K562 (cell line): ENCODE results near the gene FAM20C. TPM values are rescaled to one million over a fixed set of nuclear protein-coding genes. Genes with fewer than 3 reads are reported as not detected.

Source experiments
- ATAC-seq: fragments of 200-7000 bp; cut with Tn5 transposase; 3 replicates; pipeline ENCODE4 v1.9.1; 2020; ENCODE audit warnings: moderate library complexity
- BruUV-seq: library from RNA; stranded (reverse); fragments of 400-500 nt; replicated peaks from 2 replicates; lab custom pipeline; 2021; lab: Mats Ljungman, UMichigan
- CTCF ChIA-PET: fragments of 300-600 bp; formaldehyde crosslinking; extraction: SDS; loops from one replicate; lab custom pipeline; 2021; ENCODE audit warnings: low intra/inter-chr PET ratio; lab: Yijun Ruan, JAX
- POLR2A ChIA-PET: fragments of 300-600, 350-650 bp; sonication (Branson Sonifier 250); formaldehyde crosslinking; extraction: SDS; loops from one replicate; lab custom pipeline; 2021; ENCODE audit warnings: antibody characterized with exemption, inconsistent platforms; lab: Yijun Ruan, JAX
- DNase-seq, 4 experiments: peaks; one replicate each; pipeline versions ENCODE4 v3.0.0 to v3.0.0-alpha.2; 2011 to 2018; ENCODE audit warnings: low spot score in 3 of 4, mixed read lengths in 3 of 4; ENCODE audit errors: extremely low read depth in 1 of 4
- FAIRE-seq: peaks from 2 replicates; lab custom pipeline; 2011; peaks lifted over from hg19 to GRCh38; lab: Jason Lieb, UNC
- H2AFZ ChIP-seq: 2 replicates; pipeline ENCODE4 v1.6.0; 2011; ENCODE audit warnings: low read depth, low read length, control low read depth, inconsistent platforms
- H3K27ac ChIP-seq: fragments of 200-600 bp; 3 replicates; pipeline ENCODE4 v1.8.0; 2011; ENCODE audit warnings: low read depth, mild to moderate bottlenecking, control low read depth, inconsistent platforms, low read length, moderate library complexity, mixed read lengths; ENCODE audit errors: extremely low read depth
- H3K27me3 ChIP-seq, 2 experiments: fragments of 300-600 bp in 1 of 2; 2 replicates in 1 of 2; 3 replicates in 1 of 2; pipeline versions ENCODE4 v1.6.0 to v1.8.0; 2011; ENCODE audit warnings: inconsistent platforms in 2 of 2, low read length in 2 of 2, mild to moderate bottlenecking in 1 of 2, mixed read lengths in 1 of 2, moderate library complexity in 1 of 2; ENCODE audit not compliant: control insufficient read depth in 2 of 2, insufficient read depth in 2 of 2
- H3K36me3 ChIP-seq: fragments of 300-600 bp; 3 replicates; pipeline ENCODE4 v1.8.0; 2011; ENCODE audit warnings: mild to moderate bottlenecking, low read length, inconsistent platforms; ENCODE audit not compliant: control insufficient read depth, insufficient read depth
- H3K4me1 ChIP-seq, 2 experiments: fragments of 200-600 bp in 1 of 2; replicated peaks in 1 of 2; 2 replicates in 1 of 2; 3 replicates in 1 of 2; pipeline versions ENCODE4 v1.5.1 to v1.8.0; 2011; ENCODE audit warnings: inconsistent platforms in 2 of 2, low read length in 2 of 2, mild to moderate bottlenecking in 1 of 2, mixed read lengths in 1 of 2, moderate library complexity in 1 of 2; ENCODE audit not compliant: control insufficient read depth in 2 of 2, insufficient read depth in 2 of 2
- H3K4me2 ChIP-seq: 2 replicates; pipeline ENCODE4 v1.6.1; 2011; ENCODE audit warnings: low read length, control low read depth, inconsistent platforms, mixed read lengths; ENCODE audit not compliant: insufficient read depth
- H3K4me3 ChIP-seq: fragments of 200-600 bp; sonication (generic), shearing (Covaris generic); 2 replicates; pipeline ENCODE4 v1.5.1; 2016; ENCODE audit warnings: control low read depth, inconsistent platforms
- H3K79me2 ChIP-seq: fragments of 200-600 bp; 3 replicates; pipeline ENCODE4 v1.8.0; 2011; ENCODE audit warnings: low read length, inconsistent platforms; ENCODE audit not compliant: control insufficient read depth, insufficient read depth
- H3K9ac ChIP-seq, 2 experiments: 2 replicates each; pipeline versions ENCODE4 v1.6.0 to v1.6.1; 2011; ENCODE audit warnings: low read depth in 2 of 2, low read length in 2 of 2, control low read depth in 1 of 2, inconsistent platforms in 1 of 2, mild to moderate bottlenecking in 1 of 2, mixed read lengths in 1 of 2; ENCODE audit not compliant: insufficient read depth in 1 of 2
- H3K9me1 ChIP-seq: one replicate; pipeline ENCODE4 v1.6.0; 2011; ENCODE audit warnings: inconsistent platforms, mild to moderate bottlenecking, low read length, moderate library complexity; ENCODE audit not compliant: control insufficient read depth, insufficient read depth
- H3K9me3 ChIP-seq: replicated peaks from 2 replicates; pipeline ENCODE4 v1.5.1; 2011; ENCODE audit warnings: low read depth, low read length, inconsistent platforms; ENCODE audit not compliant: control insufficient read depth, insufficient read depth
- H4K20me1 ChIP-seq: replicated peaks from 2 replicates; pipeline ENCODE4 v1.6.1; 2011; ENCODE audit warnings: low read length, inconsistent platforms, mixed read lengths; ENCODE audit not compliant: control insufficient read depth, insufficient read depth
- FOXJ2 ChIP-seq: fragments of 200-800 bp; sonication (Bioruptor generic); IDR thresholded peaks from 2 replicates; pipeline ENCODE4 v1.6.1; 2016; ENCODE audit warnings: missing genetic modification characterization, missing compliant biosample characterization
- TCFL5 ChIP-seq: fragments of 250-450 bp; sonication (Bioruptor Pico); conservative IDR thresholded peaks from 2 replicates; pipeline ENCODE4 v1.6.1; 2021; ENCODE audit warnings: mild to moderate bottlenecking, moderate library complexity, matching md5 sums
- ZC3H8 ChIP-seq: fragments of 450-650 bp; IDR thresholded peaks from 2 replicates; pipeline ENCODE4 v1.6.1; 2017
- ZNF197 ChIP-seq: fragments of 200-800 bp; sonication (Bioruptor generic); IDR thresholded peaks from 2 replicates; pipeline ENCODE4 v1.6.1; 2016; ENCODE audit warnings: low read depth, missing genetic modification characterization, missing compliant biosample characterization
- WGBS: fragments of 100-300 bp; shearing (Covaris generic); methylation state at CpG from one replicate; pipeline ENCODE4 v1.1.6; 2016; ENCODE audit warnings: low coverage, mixed read lengths; ENCODE audit not compliant: insufficient coverage; ENCODE audit errors: missing lambda C conversion rate; 5-methylcytosine and 5-hydroxymethylcytosine counted together
- in situ Hi-C: fragments of 300-500 bp; cut with MboI; formaldehyde crosslinking; loops from 4 replicates; pipeline ENCODE4 v1.15.0; 2018; ENCODE audit warnings: inconsistent platforms, mixed read lengths
- intact Hi-C: fragments of 100-400 bp; cut with micrococcal nuclease; formaldehyde crosslinking; loops from 2 replicates; pipeline ENCODE4 v1.14.2; 2022
- polyA plus RNA-seq, 8 experiments: library from polyadenylated mRNA; depleted of rRNA in 4 of 8; stranded (reverse) in 5 of 8; unstranded in 3 of 8; fragments of >200 nt; fragmentation: Nextera tagmentation in 2 of 8; fragmentation: Illumina TruSeq in 1 of 8; extraction: Ambion mirVana in 2 of 8; extraction: Trizol in 1 of 8; gene quantifications; 2 replicates each; pipeline versions ENCODE4 v1.2.1 to v1.2.3, GENCODE V29; 2011 to 2014; ENCODE audit warnings: inconsistent platforms in 1 of 8, missing spikeins in 1 of 8
- total RNA-seq, 7 experiments: library from RNA; depleted of rRNA in 6 of 7; stranded (reverse); fragments of >200 nt in 6 of 7; fragmentation: Illumina TruSeq in 2 of 7; extraction: Trizol in 2 of 7; gene quantifications; 2 replicates each; pipeline versions ENCODE4 v1.2.1 to v1.2.3, GENCODE V29; 2011 to 2021; ENCODE audit warnings: low replicate concordance in 1 of 7
- TF ChIP-seq, protein P1 (sequence below): sonication (generic); formaldehyde crosslinking; IDR thresholded peaks from 2 replicates; pipeline ENCODE4 v1.9.0; 2022; ENCODE audit warnings: mild to moderate bottlenecking, missing genetic modification reagents

FAM20C gene
- total and polyA plus RNA-seq, 9 of the 15 experiments (the other 6 are each of a cell fraction or from before 2014, with no cell fraction given) = 0.09 TPM; not detected in 8

DNA sequence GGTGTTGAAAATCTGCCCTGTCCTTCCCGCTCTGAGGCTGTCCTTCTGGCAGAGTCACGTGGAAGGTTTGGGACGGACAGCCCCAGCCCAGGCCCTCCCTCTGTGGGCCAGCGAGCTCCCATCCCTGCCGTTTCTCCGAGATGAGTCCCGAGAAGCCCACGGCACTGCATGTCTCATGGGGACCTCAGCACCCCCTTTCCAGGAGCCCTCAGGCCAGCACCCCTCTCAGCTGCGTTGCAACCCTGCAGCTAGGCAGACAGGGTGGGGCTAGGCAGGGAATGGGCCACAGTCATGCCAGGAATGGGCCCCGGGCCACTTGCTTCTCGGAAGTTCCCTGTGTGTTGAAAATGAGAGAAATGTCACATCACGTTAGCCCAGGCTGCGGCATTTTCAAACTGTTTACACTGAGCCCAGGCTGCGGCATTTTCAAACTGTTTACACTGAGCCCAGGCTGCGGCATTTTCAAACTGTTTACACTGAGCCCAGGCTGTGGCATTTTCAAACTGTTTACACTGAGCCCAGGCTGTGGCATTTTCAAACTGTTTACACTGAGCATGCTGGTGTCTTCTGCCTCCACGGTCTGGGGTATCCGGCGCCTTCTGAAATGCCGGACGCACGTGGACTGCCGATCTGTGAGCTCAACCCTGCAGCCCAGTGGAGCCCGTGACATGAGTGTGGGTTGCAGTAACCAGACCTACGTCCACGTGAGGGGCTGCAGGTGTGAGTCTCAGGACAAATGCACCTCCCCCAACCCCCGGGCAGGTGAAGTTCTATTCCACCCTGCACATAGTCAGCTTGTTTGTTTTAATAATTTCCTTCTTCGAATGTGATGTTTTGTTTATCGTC is 42.6 kb downstream of the FAM20C start:
- in situ Hi-C loops = no loop called here
- FAIRE-seq = no peak
- CTCF ChIA-PET = no interaction called here
- TF ChIP-seq ZNF197 (CRISPR knock-in tag) = no peak
- no peak for TF ChIP-seq TCFL5 (CRISPR knock-in tag)
- no peak for TF ChIP-seq FOXJ2
- TF ChIP-seq, protein P1, sequence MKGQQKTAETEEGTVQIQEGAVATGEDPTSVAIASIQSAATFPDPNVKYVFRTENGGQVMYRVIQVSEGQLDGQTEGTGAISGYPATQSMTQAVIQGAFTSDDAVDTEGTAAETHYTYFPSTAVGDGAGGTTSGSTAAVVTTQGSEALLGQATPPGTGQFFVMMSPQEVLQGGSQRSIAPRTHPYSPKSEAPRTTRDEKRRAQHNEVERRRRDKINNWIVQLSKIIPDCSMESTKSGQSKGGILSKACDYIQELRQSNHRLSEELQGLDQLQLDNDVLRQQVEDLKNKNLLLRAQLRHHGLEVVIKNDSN (CRISPR knock-in tag) = peak; percentile 32; the same call in 1 of the 2 replicates
- no peak for TF ChIP-seq ZC3H8
- Histone ChIP-seq H3K27me3 (peaks cover 48 to 77% of the 10 kb centered on the region in 2 experiments), H3K27ac (no peak overlapping the region), H3K4me3 (no peak overlapping the region), H2AFZ (no peak overlapping the region), H3K9ac (no peak overlapping the region), H3K36me3 (no peaks in the 10 kb centered on the region), H3K4me2 (no peak overlapping the region), H3K4me1 (peaks cover 0 to 16% of the 10 kb centered on the region in 2 experiments; a peak in 1 of 5 replicates), H3K9me3 (no peaks in the 10 kb centered on the region), H4K20me1 (peaks cover 20% of the 10 kb centered on the region), H3K79me2 (no peaks in the 10 kb centered on the region), H3K9me1 (no peaks in the 10 kb centered on the region)
- ATAC-seq = peak; percentile 39; the same call in 2 of the 3 replicates
- intact Hi-C loops = no loop called here
- BruUV-seq = no TSS peak
- POLR2A ChIA-PET = interaction anchor here (0.6 kb wide), 1 partner anchor 607 kb away, joined by 3 read pairs; no protein-coding TSS in a partner anchor
- 12% methylated on average over 28 of the region's 28 CpGs for WGBS
- no peak for DNase-seq
